DND-41 (cell line): ENCODE data around the gene APPL1.

Source experiments
- ATAC-seq: fragments of 200-7000 bp; cut with Tn5 transposase; 3 replicates; pipeline ENCODE4 v1.9.1; 2021; ENCODE audit warnings: low read depth; ENCODE audit not compliant: insufficient read depth
- DNase-seq: peaks from one replicate; pipeline ENCODE4 v3.0.0-alpha.2; 2020
- H2AFZ ChIP-seq: 2 replicates; pipeline ENCODE4 v1.6.0; 2012; ENCODE audit warnings: low read depth, low read length
- H3K27ac ChIP-seq: 2 replicates; pipeline ENCODE4 v1.5.1; 2012; ENCODE audit warnings: low read length, inconsistent platforms
- H3K27me3 ChIP-seq: fragments of 200-600 bp; sonication (generic); 2 replicates; pipeline ENCODE4 v1.6.0; 2012; ENCODE audit warnings: low read length, mild to moderate bottlenecking, inconsistent platforms; ENCODE audit not compliant: insufficient read depth, poor library complexity
- H3K36me3 ChIP-seq: 2 replicates; pipeline ENCODE4 v1.5.1; 2012; ENCODE audit warnings: low read length, inconsistent platforms; ENCODE audit not compliant: insufficient read depth
- H3K4me1 ChIP-seq: 2 replicates; pipeline ENCODE4 v1.5.1; 2012; ENCODE audit warnings: mild to moderate bottlenecking, low read length; ENCODE audit not compliant: insufficient read depth
- H3K4me2 ChIP-seq: 2 replicates; pipeline ENCODE4 v1.6.0; 2012; ENCODE audit warnings: mild to moderate bottlenecking, moderate library complexity, low read length, inconsistent platforms; ENCODE audit not compliant: insufficient read depth
- H3K4me3 ChIP-seq, 2 experiments: fragments of 200-600 bp in 1 of 2; shearing (Covaris generic) in 1 of 2; 2 replicates each; pipeline ENCODE4 v1.5.1; 2012 to 2016; ENCODE audit warnings: inconsistent platforms in 2 of 2, low read length in 2 of 2, mild to moderate bottlenecking in 2 of 2, low read depth in 1 of 2, moderate library complexity in 1 of 2
- H3K79me2 ChIP-seq: 2 replicates; pipeline ENCODE4 v1.6.0; 2012; ENCODE audit warnings: low read length, inconsistent platforms; ENCODE audit not compliant: insufficient read depth
- H3K9ac ChIP-seq: 2 replicates; pipeline ENCODE4 v1.6.0; 2012; ENCODE audit warnings: low read depth, mild to moderate bottlenecking, inconsistent platforms, low read length, moderate library complexity
- H3K9me3 ChIP-seq: 2 replicates; pipeline ENCODE4 v1.5.1; 2012; ENCODE audit warnings: low read length, moderate library complexity, mild to moderate bottlenecking, inconsistent platforms; ENCODE audit not compliant: insufficient read depth, severe bottlenecking
- H4K20me1 ChIP-seq: 2 replicates; pipeline ENCODE4 v1.6.0; 2012; ENCODE audit warnings: low read length; ENCODE audit not compliant: insufficient read depth
- EZH2 ChIP-seq: IDR thresholded peaks from 3 replicates; pipeline ENCODE4 v1.6.1; 2012; ENCODE audit warnings: borderline replicate concordance, low read depth, mild to moderate bottlenecking, moderate library complexity, low read length, inconsistent platforms; ENCODE audit not compliant: severe bottlenecking
- TF ChIP-seq, protein P1 (sequence below): IDR thresholded peaks from 2 replicates; pipeline ENCODE4 v1.5.1; 2012; ENCODE audit warnings: borderline replicate concordance, low read length, moderate library complexity, mild to moderate bottlenecking; ENCODE audit not compliant: poor library complexity, severe bottlenecking; ENCODE audit errors: extremely low read depth

APPL1 gene

DNA sequence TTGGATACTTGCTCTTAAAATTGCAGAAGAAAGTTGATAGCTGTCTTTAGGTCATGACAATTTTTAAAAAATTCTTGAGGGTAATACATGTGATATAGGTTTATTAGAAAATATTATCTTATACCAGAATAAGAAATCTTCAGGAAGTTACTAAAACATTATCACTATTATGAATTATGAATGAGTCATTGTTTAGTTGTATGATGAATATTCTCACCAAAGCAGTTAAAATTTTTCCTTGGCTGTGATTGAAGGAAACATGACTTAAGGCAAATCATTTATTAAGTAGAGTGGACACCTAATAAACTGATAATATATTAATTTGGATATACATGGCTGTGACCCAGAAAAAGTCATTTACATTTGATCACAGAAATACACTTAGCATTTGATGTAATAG, 30.1 kb downstream of the APPL1 start:
- ATAC-seq (no peak), DNase-seq (no peak)
- no peak overlapping the region for H3K9ac ChIP-seq
- TF ChIP-seq EZH2 = no peak
- TF ChIP-seq, protein P1, sequence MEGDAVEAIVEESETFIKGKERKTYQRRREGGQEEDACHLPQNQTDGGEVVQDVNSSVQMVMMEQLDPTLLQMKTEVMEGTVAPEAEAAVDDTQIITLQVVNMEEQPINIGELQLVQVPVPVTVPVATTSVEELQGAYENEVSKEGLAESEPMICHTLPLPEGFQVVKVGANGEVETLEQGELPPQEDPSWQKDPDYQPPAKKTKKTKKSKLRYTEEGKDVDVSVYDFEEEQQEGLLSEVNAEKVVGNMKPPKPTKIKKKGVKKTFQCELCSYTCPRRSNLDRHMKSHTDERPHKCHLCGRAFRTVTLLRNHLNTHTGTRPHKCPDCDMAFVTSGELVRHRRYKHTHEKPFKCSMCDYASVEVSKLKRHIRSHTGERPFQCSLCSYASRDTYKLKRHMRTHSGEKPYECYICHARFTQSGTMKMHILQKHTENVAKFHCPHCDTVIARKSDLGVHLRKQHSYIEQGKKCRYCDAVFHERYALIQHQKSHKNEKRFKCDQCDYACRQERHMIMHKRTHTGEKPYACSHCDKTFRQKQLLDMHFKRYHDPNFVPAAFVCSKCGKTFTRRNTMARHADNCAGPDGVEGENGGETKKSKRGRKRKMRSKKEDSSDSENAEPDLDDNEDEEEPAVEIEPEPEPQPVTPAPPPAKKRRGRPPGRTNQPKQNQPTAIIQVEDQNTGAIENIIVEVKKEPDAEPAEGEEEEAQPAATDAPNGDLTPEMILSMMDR = no peak
- no peak overlapping the region for H3K4me3 ChIP-seq
- no peaks in the 10 kb centered on the region for H3K4me1 ChIP-seq
- H3K4me2 ChIP-seq = no peak overlapping the region
- peaks cover 76% of the 10 kb centered on the region for H3K36me3 ChIP-seq
- H3K9me3 ChIP-seq = no peaks in the 10 kb centered on the region
- H3K27ac ChIP-seq = no peak overlapping the region
- no peaks in the 10 kb centered on the region for H3K27me3 ChIP-seq
- H4K20me1 ChIP-seq = no peaks in the 10 kb centered on the region
- no peaks in the 10 kb centered on the region for H3K79me2 ChIP-seq
- no peak overlapping the region for H2AFZ ChIP-seq

DNA sequence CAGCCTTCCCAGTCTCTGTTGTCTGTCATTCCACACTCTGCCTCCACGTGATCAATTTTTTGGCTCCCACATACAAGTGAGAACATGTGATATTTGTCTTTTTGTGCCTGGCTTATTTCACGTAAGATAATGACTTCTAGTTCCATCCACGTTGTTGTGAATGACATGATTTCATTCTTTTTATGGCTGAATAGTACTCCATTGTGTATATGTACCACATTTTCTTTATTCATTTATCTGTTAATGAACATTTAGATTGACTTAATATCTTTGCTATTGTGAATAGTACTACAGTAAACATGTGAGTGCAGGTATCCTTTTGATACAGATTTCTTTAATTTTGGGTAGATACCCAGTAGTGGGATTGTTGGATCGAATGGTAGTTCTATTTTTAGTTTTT, 33.6 kb downstream of the APPL1 start:
- ATAC-seq = no peak
- no peak for DNase-seq
- TF ChIP-seq EZH2 = no peak
- TF ChIP-seq, protein P1 = no peak
- Histone ChIP-seq H3K27ac (no peak overlapping the region), H3K79me2 (no peaks in the 10 kb centered on the region), H3K4me2 (no peak overlapping the region), H2AFZ (no peak overlapping the region), H3K27me3 (no peaks in the 10 kb centered on the region), H3K9me3 (no peaks in the 10 kb centered on the region), H3K36me3 (peaks cover 89% of the 10 kb centered on the region), H3K9ac (no peak overlapping the region), H3K4me1 (no peaks in the 10 kb centered on the region), H3K4me3 (no peak overlapping the region), H4K20me1 (no peaks in the 10 kb centered on the region)

DNA sequence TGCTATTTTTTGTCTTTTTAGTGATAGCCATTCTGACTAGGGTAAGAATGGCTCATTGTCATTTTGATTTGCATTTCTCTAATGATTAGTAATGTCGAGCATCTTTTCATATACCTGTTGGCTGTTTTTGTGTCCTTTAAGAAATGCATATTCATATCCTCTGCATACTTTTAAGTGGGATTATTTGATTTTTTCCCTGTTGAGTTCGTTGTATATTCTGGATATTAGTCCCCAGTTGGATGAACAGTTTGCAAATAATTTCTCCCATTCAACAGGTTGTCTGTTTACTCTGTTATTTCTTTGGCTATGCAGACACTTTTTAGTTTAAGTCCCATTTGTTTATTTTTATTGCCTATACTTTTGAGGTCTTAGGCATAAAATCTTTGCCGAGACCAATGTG, 34.4 kb downstream of the APPL1 start:
- no peak for DNase-seq
- Histone ChIP-seq H3K4me1 (no peaks in the 10 kb centered on the region), H3K27me3 (no peaks in the 10 kb centered on the region), H3K79me2 (no peaks in the 10 kb centered on the region), H3K9me3 (no peaks in the 10 kb centered on the region), H4K20me1 (no peaks in the 10 kb centered on the region), H3K9ac (no peak overlapping the region), H3K4me2 (no peak overlapping the region), H3K27ac (no peak overlapping the region), H3K36me3 (peaks cover 93% of the 10 kb centered on the region), H2AFZ (no peak overlapping the region), H3K4me3 (no peak overlapping the region)
- ATAC-seq = no peak
- TF ChIP-seq EZH2 = no peak
- TF ChIP-seq, protein P1 = no peak

DNA sequence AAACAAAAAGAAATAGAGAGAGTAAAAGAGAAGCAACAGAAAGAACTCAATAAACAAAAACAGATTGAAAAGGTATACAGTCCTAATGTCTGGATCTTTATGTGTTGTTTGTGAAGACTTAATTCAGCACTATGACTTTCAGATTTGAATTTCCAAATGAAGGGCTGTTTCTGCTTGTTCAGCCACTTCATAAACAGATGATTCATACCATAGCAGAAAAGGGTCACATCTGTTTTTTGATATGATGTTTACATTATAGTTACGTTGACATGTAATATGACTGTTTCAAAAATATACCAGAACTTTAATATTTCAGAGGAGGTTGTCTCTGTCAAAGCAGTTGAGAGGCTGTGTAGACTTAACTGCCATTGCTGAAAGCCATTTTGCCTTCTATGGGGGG, 40.9 kb downstream of the APPL1 start:
- Histone ChIP-seq H3K4me2 (no peak overlapping the region), H4K20me1 (no peaks in the 10 kb centered on the region), H3K27ac (no peak overlapping the region), H3K4me3 (no peak overlapping the region), H3K79me2 (no peaks in the 10 kb centered on the region), H3K9ac (no peak overlapping the region), H3K9me3 (no peaks in the 10 kb centered on the region), H2AFZ (no peak overlapping the region), H3K4me1 (no peaks in the 10 kb centered on the region), H3K36me3 (peaks cover 86% of the 10 kb centered on the region), H3K27me3 (no peaks in the 10 kb centered on the region)
- no peak for TF ChIP-seq EZH2
- TF ChIP-seq, protein P1 = no peak
- DNase-seq (no peak), ATAC-seq (no peak)
